GM13976 (cell line): ENCODE data around the gene CCDC18.
"Not testable (repeated sequence)": the region's sequence is repeated elsewhere in the genome, so short reads cannot be mapped to it uniquely, and the experiment has no call there.

ENCODE experiments used
- DNase-seq: peaks from one replicate; pipeline ENCODE4 v3.0.0; 2012; ENCODE audit warnings: low spot score
- in situ Hi-C: fragments of 300-500 bp; cut with MboI; formaldehyde crosslinking; loops from one replicate; pipeline ENCODE4 v1.12.0; 2022; ENCODE audit warnings: low sequenced_read_pairs, mixed read lengths, inconsistent platforms; ENCODE audit not compliant: unreplicated experiment
- TF ChIP-seq, protein P1 (sequence below): IDR thresholded peaks from 2 replicates; pipeline ENCODE4 v1.5.1; 2012; ENCODE audit warnings: borderline replicate concordance, mild to moderate bottlenecking; ENCODE audit not compliant: insufficient read depth; ENCODE audit errors: extremely low read depth, missing control alignments, control extremely low read depth

CCDC18 gene

DNA sequence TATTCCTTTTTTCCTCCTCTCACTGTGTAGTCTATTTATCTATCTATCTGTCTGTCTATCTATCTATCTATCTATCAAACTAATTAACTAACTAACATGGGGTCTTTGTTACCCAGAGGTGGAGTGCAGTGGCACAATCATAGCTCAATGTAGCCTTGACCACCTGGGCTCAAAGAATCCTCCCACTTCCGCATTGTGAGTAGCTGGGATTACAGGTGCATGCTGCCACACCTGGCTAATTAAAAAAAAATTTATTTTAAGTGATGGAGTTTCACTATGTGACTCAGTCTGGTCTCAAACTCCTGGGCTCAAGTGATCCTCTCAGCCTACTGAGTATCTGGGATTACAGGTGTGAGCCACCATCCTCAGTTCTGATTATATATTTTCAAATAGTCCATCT lies 71.4 kb downstream of the CCDC18 start:
- in situ Hi-C loops = no loop called here
- TF ChIP-seq, protein P1, sequence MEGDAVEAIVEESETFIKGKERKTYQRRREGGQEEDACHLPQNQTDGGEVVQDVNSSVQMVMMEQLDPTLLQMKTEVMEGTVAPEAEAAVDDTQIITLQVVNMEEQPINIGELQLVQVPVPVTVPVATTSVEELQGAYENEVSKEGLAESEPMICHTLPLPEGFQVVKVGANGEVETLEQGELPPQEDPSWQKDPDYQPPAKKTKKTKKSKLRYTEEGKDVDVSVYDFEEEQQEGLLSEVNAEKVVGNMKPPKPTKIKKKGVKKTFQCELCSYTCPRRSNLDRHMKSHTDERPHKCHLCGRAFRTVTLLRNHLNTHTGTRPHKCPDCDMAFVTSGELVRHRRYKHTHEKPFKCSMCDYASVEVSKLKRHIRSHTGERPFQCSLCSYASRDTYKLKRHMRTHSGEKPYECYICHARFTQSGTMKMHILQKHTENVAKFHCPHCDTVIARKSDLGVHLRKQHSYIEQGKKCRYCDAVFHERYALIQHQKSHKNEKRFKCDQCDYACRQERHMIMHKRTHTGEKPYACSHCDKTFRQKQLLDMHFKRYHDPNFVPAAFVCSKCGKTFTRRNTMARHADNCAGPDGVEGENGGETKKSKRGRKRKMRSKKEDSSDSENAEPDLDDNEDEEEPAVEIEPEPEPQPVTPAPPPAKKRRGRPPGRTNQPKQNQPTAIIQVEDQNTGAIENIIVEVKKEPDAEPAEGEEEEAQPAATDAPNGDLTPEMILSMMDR = no peak
- no peak for DNase-seq

DNA sequence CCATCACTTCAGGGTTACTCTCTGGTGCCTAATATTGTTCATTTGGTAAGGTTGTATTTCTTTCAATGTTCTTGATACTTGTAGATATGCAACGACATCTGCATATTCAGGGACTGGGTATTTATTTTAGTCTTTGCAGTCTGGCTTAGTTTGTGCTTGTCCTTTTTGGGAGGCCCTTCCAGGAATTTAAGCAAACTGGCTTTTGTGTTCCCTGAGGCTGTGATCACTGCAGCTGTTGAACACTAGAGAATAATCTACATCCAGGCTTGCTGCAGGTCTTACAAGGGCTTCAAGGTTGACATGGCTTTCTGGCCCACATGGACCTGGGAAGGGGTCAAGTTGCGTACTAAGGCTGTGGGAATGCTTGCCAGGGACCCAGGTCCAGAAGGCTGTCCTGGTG lies 72.1 kb downstream of the CCDC18 start:
- in situ Hi-C loops = no loop called here
- TF ChIP-seq, protein P1 = no peak
- no peak for DNase-seq

DNA sequence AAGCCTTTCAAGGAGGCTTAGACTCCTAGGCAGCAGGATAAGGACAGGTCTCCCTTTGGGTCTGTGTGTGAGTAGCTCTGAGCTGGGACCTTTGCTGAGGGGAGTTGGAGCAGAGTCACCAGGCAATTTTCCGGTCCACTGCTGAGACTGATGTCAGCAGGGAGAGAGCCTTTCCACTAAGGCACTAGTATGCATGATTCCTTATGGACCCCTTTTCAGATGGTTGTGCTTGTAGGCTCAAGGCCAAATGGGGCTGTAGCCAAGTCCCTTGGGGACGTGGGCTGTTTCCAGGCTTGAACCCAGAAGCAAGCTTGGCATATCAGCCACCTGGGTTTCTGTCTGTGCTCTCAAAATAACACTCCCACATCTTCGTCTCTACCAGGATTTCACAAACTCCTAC lies 73.0 kb downstream of the CCDC18 start:
- TF ChIP-seq, protein P1 = no peak
- DNase-seq = no peak
- in situ Hi-C loops = no loop called here

DNA sequence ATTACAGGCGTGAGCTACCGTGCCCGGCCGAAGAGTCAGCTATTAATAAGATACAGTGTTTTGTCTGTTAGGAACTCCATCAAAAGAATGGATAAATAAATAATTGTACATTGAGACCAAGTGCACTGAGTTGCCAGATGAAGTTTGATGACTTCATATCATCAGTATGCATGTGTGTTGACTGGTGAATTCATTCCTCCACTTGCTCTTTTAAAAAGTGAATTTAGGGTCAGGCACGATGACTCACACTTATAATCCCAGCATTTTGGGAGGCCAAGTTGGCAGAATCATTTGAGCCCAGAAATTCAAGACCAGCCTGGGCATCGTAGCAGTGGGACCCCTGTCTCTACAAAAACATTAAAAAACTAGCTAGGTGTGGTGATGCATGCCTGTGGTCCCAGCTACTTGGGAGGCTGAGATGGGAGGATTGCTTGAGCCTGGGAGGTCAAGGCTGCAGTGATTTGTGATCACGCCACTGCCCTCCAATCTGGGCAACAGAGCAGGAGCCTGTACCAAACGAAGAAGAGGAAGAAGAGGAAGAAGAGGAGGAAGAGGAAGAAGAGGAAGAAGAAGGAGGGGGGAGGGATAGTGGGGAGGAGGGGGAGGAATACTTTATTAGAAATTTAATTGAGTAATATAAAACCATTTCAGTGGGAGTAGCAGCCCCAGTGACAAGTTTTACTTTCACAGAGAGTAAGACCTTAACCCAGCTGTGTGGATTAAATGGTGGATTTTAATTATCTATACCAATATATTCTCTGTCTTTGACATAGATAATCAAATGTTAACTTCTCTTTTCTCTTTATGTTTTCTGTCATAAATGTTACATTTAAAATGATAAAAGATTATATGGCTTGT lies 74.9 kb downstream of the CCDC18 start:
- in situ Hi-C loops = no loop called here
- TF ChIP-seq, protein P1 = no peak
- no peak for DNase-seq

DNA sequence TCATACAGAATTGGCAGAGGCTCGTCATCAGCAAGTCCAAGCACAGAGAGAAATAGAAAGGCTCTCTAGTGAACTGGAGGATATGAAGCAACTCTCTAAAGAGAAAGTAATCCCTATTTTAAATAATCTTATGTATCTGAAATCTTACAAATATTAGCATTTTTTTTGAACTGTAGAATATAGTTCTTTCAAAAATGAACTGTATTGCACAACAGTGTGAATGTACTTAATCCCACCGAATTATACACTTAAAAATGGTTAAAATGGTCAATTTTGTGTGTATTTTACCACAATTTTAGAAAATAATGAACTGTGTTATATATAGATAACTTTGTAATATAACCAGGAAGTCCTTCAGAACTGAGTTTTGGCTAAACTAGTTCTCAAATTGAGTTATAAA lies 75.9 kb downstream of the CCDC18 start:
- in situ Hi-C loops = no loop called here
- DNase-seq = no peak
- TF ChIP-seq, protein P1 = no peak

DNA sequence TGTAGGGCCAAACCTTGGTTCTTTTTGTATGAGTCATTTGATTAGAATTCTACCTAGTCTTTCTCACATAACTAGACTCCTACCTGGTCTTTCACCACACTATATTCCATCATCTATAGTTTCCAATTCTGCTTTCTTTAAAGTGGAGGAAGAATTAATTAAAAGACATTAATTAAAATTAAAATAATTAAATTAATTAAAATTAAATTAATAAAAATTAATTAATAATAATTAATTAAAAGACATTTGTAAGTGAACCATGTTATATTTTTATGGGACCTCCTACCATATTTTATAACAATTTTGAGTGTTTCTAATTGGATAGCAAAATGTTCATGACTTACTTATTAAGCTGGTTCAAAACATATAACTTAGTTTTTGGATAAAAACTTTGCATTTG lies 77.4 kb downstream of the CCDC18 start:
- in situ Hi-C loops = no loop called here
- no peak for DNase-seq
- TF ChIP-seq, protein P1 = no peak

DNA sequence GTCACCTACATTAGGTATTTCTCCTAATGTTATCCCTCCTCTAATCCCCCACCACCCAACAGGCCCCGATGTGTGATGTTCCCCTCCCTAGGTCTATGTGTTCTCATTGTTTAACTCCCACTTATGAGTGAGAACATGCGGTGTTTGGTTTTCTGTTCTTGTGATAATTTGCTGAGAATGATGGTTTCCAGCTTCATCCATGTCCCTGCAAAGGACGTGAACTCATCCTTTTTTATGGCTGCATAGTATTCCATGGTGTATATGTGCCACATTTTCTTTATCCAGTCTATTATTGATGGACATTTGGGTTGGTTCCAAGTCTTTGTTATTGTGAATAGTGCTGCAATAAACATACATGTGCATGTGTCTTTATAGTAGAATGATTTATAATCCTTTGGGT lies 80.2 kb downstream of the CCDC18 start:
- in situ Hi-C loops, DNase-seq: not testable (repeated sequence)
